GM12865 (cell line): ENCODE data around the gene HNF4A.

ENCODE experiments used
- DNase-seq: peaks from one replicate; pipeline ENCODE4 v3.0.0; 2010; ENCODE audit warnings: low read depth
- H3K4me3 ChIP-seq: 2 replicates; pipeline ENCODE4 v1.5.1; 2011; ENCODE audit warnings: mild to moderate bottlenecking, low read depth, low read length, control low read depth
- CTCF ChIP-seq: IDR thresholded peaks from 2 replicates; pipeline ENCODE4 v1.5.1; 2011; ENCODE audit warnings: low read length, control low read depth, low read depth, inconsistent platforms; ENCODE audit not compliant: insufficient read depth; ENCODE audit errors: missing control alignments

Gene HNF4A

GRCh38 chr20:44448753-44449546, 93.5 kb downstream of the HNF4A start:
- DNase-seq = peak; percentile 78
- peak; percentile 45 for TF ChIP-seq CTCF
- H3K4me3 ChIP-seq = no peak overlapping the region

GRCh38 chr20:44449864-44450263, 94.4 kb downstream of the HNF4A start:
- H3K4me3 ChIP-seq = no peak overlapping the region
- no peak for DNase-seq
- TF ChIP-seq CTCF = no peak

DNA sequence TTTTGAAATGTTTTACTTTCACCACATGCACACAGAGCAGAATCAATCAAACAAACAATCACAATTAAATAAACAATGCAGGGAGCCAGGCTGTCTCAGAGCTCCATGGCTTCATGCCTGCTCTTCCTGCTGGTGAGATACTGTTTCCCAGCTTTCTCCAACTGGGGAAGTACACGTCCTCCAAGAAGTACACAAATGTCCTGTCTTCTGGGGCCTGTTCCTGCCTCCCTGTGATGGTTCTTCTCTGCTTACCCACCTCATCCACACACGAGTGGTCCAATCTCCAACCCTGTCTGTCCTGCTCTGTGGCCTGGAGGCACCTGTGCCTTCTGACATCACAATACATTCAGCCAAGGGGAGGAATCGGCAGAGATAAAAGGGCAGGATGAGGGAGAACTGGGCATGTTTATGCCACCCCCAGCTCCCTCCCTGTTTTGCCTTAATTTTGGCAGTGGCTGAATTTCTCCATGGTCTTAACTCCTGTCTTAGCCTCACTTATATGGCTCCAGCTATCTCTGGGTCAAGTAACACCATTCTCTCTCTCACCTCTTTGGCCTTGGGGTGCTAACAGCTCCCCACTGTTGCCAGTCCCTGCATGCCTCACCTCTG, 94.9 kb downstream of the HNF4A start:
- no peak for TF ChIP-seq CTCF
- H3K4me3 ChIP-seq = no peak overlapping the region
- DNase-seq = no peak

DNA sequence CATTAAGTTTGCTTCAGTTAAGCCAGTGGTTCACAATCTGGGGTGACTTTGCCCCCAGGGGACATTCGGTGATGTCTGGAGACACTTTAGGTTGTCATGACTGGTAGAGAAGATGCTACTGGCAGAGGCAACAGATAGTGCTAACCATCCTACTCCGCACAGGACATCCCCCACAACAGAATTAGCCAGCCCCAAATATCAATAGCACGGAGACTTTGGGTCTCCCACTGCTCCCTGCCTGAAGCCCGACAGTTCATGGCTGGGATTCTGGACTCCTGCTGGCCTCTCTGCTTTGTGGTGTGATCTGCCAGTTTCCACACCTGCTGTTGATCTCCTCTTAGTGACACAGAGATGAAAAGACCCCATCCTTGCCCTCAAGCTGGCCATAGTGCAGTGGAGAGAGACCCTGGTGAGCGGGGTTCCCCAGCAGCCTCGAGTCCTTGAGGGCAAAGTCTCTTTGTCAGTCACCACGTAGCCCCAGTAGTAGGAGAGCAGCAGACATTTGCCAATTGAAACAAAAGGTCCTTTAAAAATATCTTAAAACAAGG, 95.5 kb downstream of the HNF4A start:
- no peak overlapping the region for H3K4me3 ChIP-seq
- TF ChIP-seq CTCF = no peak
- DNase-seq = no peak

DNA sequence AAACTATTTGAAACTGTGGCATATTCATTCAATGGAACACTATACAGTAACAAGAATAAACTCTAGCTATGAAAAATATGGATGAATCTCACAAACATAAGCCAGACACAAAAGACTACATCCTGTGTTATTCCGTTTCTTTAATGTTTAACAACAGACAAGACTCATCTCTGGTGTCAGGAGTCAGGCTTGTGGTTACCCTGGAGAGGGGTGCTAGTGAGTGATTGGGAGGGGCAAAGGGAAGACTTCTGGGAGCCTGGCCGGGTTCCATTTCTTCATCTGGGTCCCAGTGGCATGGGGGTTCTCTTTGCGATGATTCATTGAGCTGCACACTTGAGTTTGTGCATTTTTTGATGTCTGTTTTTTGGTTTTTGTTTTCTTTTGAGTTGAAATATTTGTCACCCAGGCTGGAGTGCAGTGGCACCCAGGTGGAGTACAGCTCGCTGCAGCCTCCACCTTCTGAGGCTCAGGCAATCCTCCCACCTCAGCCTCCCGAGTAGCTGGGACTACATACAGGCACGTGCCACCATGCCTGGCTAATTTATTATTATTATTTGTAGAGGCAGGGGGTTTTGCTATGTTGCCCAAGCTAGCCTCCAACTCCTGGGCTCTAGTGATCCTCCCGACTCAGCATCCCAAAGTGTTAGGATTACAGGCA, 98.9 kb downstream of the HNF4A start:
- no peak for DNase-seq
- H3K4me3 ChIP-seq = no peak overlapping the region
- no peak for TF ChIP-seq CTCF

GRCh38 chr20:44455126-44455525, 99.6 kb downstream of the HNF4A start:
- DNase-seq = no peak
- no peak overlapping the region for H3K4me3 ChIP-seq
- TF ChIP-seq CTCF = no peak
